ENCODE measurements around the gene FBXW7. TPM values are rescaled to one million over a fixed set of nuclear protein-coding genes. Genes with fewer than 3 reads are reported as not detected.

FBXW7 gene
- total RNA-seq, 1 experiment from 2014 or later = 23.0 TPM

GRCh38 chr4:152459326-152459725 lies 76.6 kb downstream of the FBXW7 start (continued):
- TF ChIP-seq USF1 (CRISPR knock-in tag; IDR thresholded peaks at IDR 0.05) = no peak
- no peak for TF ChIP-seq ATF6 (CRISPR knock-in tag; IDR thresholded peaks at IDR 0.05)
- TF ChIP-seq FOXJ3 (CRISPR knock-in tag; IDR thresholded peaks at IDR 0.05; ENCODE audit: borderline replicate concordance) = no peak

GRCh38 chr4:152458801-152459302 lies 77.0 kb downstream of the FBXW7 start:
- Mint-ChIP-seq H3K27ac (no peak overlapping the region), H3K36me3 (no peaks in the 10 kb centered on the region), H3K4me3 (no peak overlapping the region), H3K4me1 (peaks cover 25% of the 10 kb centered on the region), H3K9me3 (no peaks in the 10 kb centered on the region), H3K27me3 (ENCODE audit: low read depth) (no peaks in the 10 kb centered on the region)
- TF ChIP-seq PRRX2 (CRISPR knock-in tag; IDR thresholded peaks at IDR 0.05) (no peak), ZNF232 (CRISPR knock-in tag; IDR thresholded peaks at IDR 0.05) (no peak)
- CTCF ChIA-PET = interaction anchor here (1.2 kb wide), 2 partner anchors 40 to 42 kb away, joined by 3 read pairs; no protein-coding TSS in a partner anchor
- ATAC-seq = no peak
- POLR2A ChIA-PET = no interaction called here
- no peak for DNase-seq (ENCODE audit: low spot score)

- TF ChIP-seq ZNF232 (CRISPR knock-in tag; IDR thresholded peaks at IDR 0.05) = no peak
- TF ChIP-seq FOXJ3 (CRISPR knock-in tag; IDR thresholded peaks at IDR 0.05; ENCODE audit: borderline replicate concordance) = no peak
- no peak for TF ChIP-seq ZNF396 (CRISPR knock-in tag; IDR thresholded peaks at IDR 0.05; ENCODE audit: borderline replicate concordance)
- no peak for TF ChIP-seq ATF6 (CRISPR knock-in tag; IDR thresholded peaks at IDR 0.05)
- no peak for TF ChIP-seq EMX1 (CRISPR knock-in tag; IDR thresholded peaks at IDR 0.05)
- TF ChIP-seq GRHL2 (CRISPR knock-in tag; IDR thresholded peaks at IDR 0.05; ENCODE audit: insufficient replicate concordance, severe bottlenecking) = no peak
- no peak for DNase-seq (ENCODE audit: low spot score)
- Mint-ChIP-seq H3K36me3 (no peaks in the 10 kb centered on the region), H3K27ac (no peak overlapping the region), H3K4me1 (peaks cover 16% of the 10 kb centered on the region), H3K27me3 (ENCODE audit: low read depth) (no peaks in the 10 kb centered on the region), H3K9me3 (no peaks in the 10 kb centered on the region), H3K4me3 (no peak overlapping the region)
- no peak for ATAC-seq
- ChIA-PET CTCF (interaction anchor here (0.6 to 1.6 kb wide), 4 partner anchors 19 to 658 kb away, joined by 3 to 4 read pairs (median 4); no protein-coding TSS in a partner anchor), POLR2A (no interaction called here)
These were observed 79.3 kb downstream of the FBXW7 start for GRCh38 chr4:152456609-152457008.

GRCh38 chr4:152455311-152455710 lies 80.6 kb downstream of the FBXW7 start:
- Mint-ChIP-seq H3K27ac (no peak overlapping the region), H3K4me3 (no peak overlapping the region), H3K4me1 (peaks cover 15% of the 10 kb centered on the region), H3K9me3 (no peaks in the 10 kb centered on the region), H3K27me3 (ENCODE audit: low read depth) (no peaks in the 10 kb centered on the region), H3K36me3 (no peaks in the 10 kb centered on the region)
- ChIA-PET POLR2A (no interaction called here), CTCF (interaction anchor here (1.0 to 1.8 kb wide), 10 partner anchors 16 to 395 kb away, joined by 3 to 9 read pairs (median 5); no protein-coding TSS in a partner anchor)
- DNase-seq (ENCODE audit: low spot score) (no peak), ATAC-seq (no peak)
- TF ChIP-seq CREB1 (CRISPR knock-in tag; IDR thresholded peaks at IDR 0.05) (no peak), ZNF281 (CRISPR knock-in tag; IDR thresholded peaks at IDR 0.05) (no peak), ZNF512 (CRISPR knock-in tag; IDR thresholded peaks at IDR 0.05; ENCODE audit: borderline replicate concordance) (no peak), CDX4 (CRISPR knock-in tag; IDR thresholded peaks at IDR 0.05; ENCODE audit: borderline replicate concordance) (no peak)

Data from WTC11 (cell line).